H1 (cell line): ENCODE data around the gene SPPL3. TPM values are rescaled to one million over a fixed set of nuclear protein-coding genes. Genes with fewer than 3 reads are reported as not detected.
"Not testable (repeated sequence)": the region's sequence is repeated elsewhere in the genome, so short reads cannot be mapped to it uniquely, and the experiment has no call there.

Source experiments
- CTCF ChIA-PET: fragments of 300-600 bp; sonication (Branson Sonifier 250); formaldehyde crosslinking; loops from one replicate; lab custom pipeline; 2021; ENCODE audit not compliant: partially characterized antibody; lab: Charles Lee
- POLR2A ChIA-PET: fragments of 300-600 bp; sonication (Branson Sonifier 250); formaldehyde crosslinking; loops from one replicate; lab custom pipeline; 2021; ENCODE audit warnings: inconsistent platforms; ENCODE audit not compliant: partially characterized antibody; lab: Charles Lee
- DNase-seq, 2 experiments: peaks; one replicate each; pipeline versions ENCODE4 v3.0.0 to v3.0.0-alpha.2; 2010 to 2022; ENCODE audit warnings: low spot score in 2 of 2, low read depth in 1 of 2, mixed read lengths in 1 of 2
- FAIRE-seq: peaks from 2 replicates; lab custom pipeline; 2011; peaks lifted over from hg19 to GRCh38; lab: Jason Lieb, UNC
- H2AFZ ChIP-seq: 2 replicates; pipeline ENCODE4 v1.8.1; 2012; ENCODE audit warnings: low read length, inconsistent platforms
- H2AK5ac ChIP-seq: 2 replicates; pipeline ENCODE4 v1.6.1; 2013; ENCODE audit warnings: low read depth, low read length
- H2BK120ac ChIP-seq: replicated peaks from 2 replicates; pipeline ENCODE3; 2013; ENCODE audit warnings: low read depth, low read length, inconsistent platforms
- H2BK12ac ChIP-seq: 2 replicates; pipeline ENCODE4 v1.6.1; 2013; ENCODE audit warnings: low read depth, low read length
- H2BK15ac ChIP-seq: 2 replicates; pipeline ENCODE4 v1.6.1; 2013; ENCODE audit warnings: low read length
- H2BK20ac ChIP-seq: 2 replicates; pipeline ENCODE4 v1.6.1; 2013; ENCODE audit warnings: low read length
- H2BK5ac ChIP-seq: 2 replicates; pipeline ENCODE4 v1.6.1; 2013; ENCODE audit warnings: low read depth, low read length
- H3K14ac ChIP-seq: 2 replicates; pipeline ENCODE4 v1.6.1; 2013; ENCODE audit warnings: inconsistent platforms; ENCODE audit not compliant: insufficient read length
- H3K18ac ChIP-seq: 2 replicates; pipeline ENCODE4 v1.6.1; 2013; ENCODE audit warnings: low read length; ENCODE audit errors: extremely low read depth
- H3K23ac ChIP-seq: 2 replicates; pipeline ENCODE4 v1.6.1; 2013; ENCODE audit warnings: inconsistent platforms; ENCODE audit not compliant: insufficient read length
- H3K23me2 ChIP-seq: 2 replicates; pipeline ENCODE4 v1.6.1; 2013; ENCODE audit warnings: low read depth, low read length
- H3K27ac ChIP-seq: 2 replicates; pipeline ENCODE4 v1.6.1; 2011; ENCODE audit warnings: low read depth, low read length, inconsistent platforms
- H3K27me3 ChIP-seq, 4 experiments: replicated peaks in 1 of 4; 1 replicate in 1 of 4; 2 replicates in 3 of 4; pipeline versions ENCODE4 v1.6.1 to v1.8.1; 2011 to 2013; ENCODE audit warnings: low read length in 3 of 4, mild to moderate bottlenecking in 3 of 4, inconsistent platforms in 2 of 4, mixed read lengths in 2 of 4, moderate library complexity in 1 of 4; ENCODE audit not compliant: control insufficient read depth in 3 of 4, insufficient read depth in 3 of 4; ENCODE audit errors: extremely low read depth in 1 of 4
- H3K36me3 ChIP-seq, 4 experiments: 2 replicates each; pipeline versions ENCODE4 v1.6.1 to v1.8.1; 2011 to 2013; ENCODE audit warnings: mild to moderate bottlenecking in 4 of 4, low read length in 3 of 4, moderate library complexity in 2 of 4, control low read depth in 1 of 4, inconsistent platforms in 1 of 4; ENCODE audit not compliant: insufficient read depth in 4 of 4, control insufficient read depth in 2 of 4
- H3K4ac ChIP-seq: replicated peaks from 2 replicates; pipeline ENCODE3; 2013; ENCODE audit warnings: low read length, low read depth, mixed read lengths, inconsistent platforms; ENCODE audit not compliant: insufficient read length
- H3K4me1 ChIP-seq, 4 experiments: replicated peaks in 1 of 4; 1 replicate in 1 of 4; 2 replicates in 3 of 4; pipeline versions ENCODE4 v1.6.1 to v1.8.1; 2011 to 2013; ENCODE audit warnings: low read length in 3 of 4, inconsistent platforms in 2 of 4, mixed read lengths in 1 of 4; ENCODE audit not compliant: insufficient read depth in 4 of 4, control insufficient read depth in 3 of 4
- H3K4me2 ChIP-seq, 2 experiments: 2 replicates each; pipeline versions ENCODE4 v1.6.1 to v1.8.1; 2011 to 2013; ENCODE audit warnings: low read depth in 2 of 2, low read length in 2 of 2, control low read depth in 1 of 2, inconsistent platforms in 1 of 2, mild to moderate bottlenecking in 1 of 2; ENCODE audit not compliant: insufficient read depth in 1 of 2
- H3K4me3 ChIP-seq, 4 experiments: fragments of 200-600, 300-600 bp in 1 of 4; sonication (generic), shearing (Covaris generic), sonication (Bioruptor Twin) in 1 of 4; 2 replicates each; pipeline versions ENCODE4 v1.5.1 to v1.8.1; 2011 to 2016; ENCODE audit warnings: low read length in 4 of 4, low read depth in 3 of 4, control low read depth in 2 of 4, inconsistent platforms in 2 of 4, mild to moderate bottlenecking in 2 of 4, mixed read lengths in 1 of 4, moderate library complexity in 1 of 4; ENCODE audit not compliant: insufficient read depth in 2 of 4; ENCODE audit errors: extremely low read depth in 1 of 4
- H3K56ac ChIP-seq: replicated peaks from 2 replicates; pipeline ENCODE3; 2013; ENCODE audit warnings: low read depth, mild to moderate bottlenecking, mixed read lengths, low read length, inconsistent platforms; ENCODE audit not compliant: insufficient read length
- H3K79me1 ChIP-seq: 2 replicates; pipeline ENCODE4 v1.6.1; 2013; ENCODE audit warnings: low read depth, low read length, control low read depth
- H3K79me2 ChIP-seq, 2 experiments: 2 replicates each; pipeline versions ENCODE4 v1.6.1 to v1.8.1; 2012 to 2013; ENCODE audit warnings: low read length in 2 of 2, mild to moderate bottlenecking in 2 of 2, inconsistent platforms in 1 of 2; ENCODE audit not compliant: insufficient read depth in 2 of 2, control insufficient read depth in 1 of 2
- H3K9ac ChIP-seq, 4 experiments: replicated peaks in 1 of 4; 1 replicate in 1 of 4; 2 replicates in 3 of 4; pipeline versions ENCODE4 v1.6.1 to v1.8.1; 2011 to 2013; ENCODE audit warnings: low read depth in 3 of 4, low read length in 3 of 4, control low read depth in 2 of 4, mild to moderate bottlenecking in 2 of 4, moderate library complexity in 2 of 4, inconsistent platforms in 1 of 4; ENCODE audit errors: extremely low read depth in 1 of 4
- H3K9me3 ChIP-seq, 2 experiments: 2 replicates each; pipeline versions ENCODE4 v1.6.1 to v1.8.1; 2012 to 2013; ENCODE audit warnings: mild to moderate bottlenecking in 2 of 2, moderate library complexity in 2 of 2, control low read depth in 1 of 2, inconsistent platforms in 1 of 2, low read depth in 1 of 2, low read length in 1 of 2, mixed read lengths in 1 of 2; ENCODE audit not compliant: insufficient read depth in 2 of 2
- H4K20me1 ChIP-seq, 2 experiments: replicated peaks in 1 of 2; 2 replicates each; pipeline versions ENCODE3 to v1.8.1; 2011 to 2013; ENCODE audit warnings: inconsistent platforms in 2 of 2, low read length in 2 of 2, mild to moderate bottlenecking in 1 of 2; ENCODE audit not compliant: insufficient read depth in 2 of 2, control insufficient read depth in 1 of 2
- H4K5ac ChIP-seq: 2 replicates; pipeline ENCODE4 v1.6.1; 2013; ENCODE audit warnings: low read length, low read depth, mixed read lengths, inconsistent platforms; ENCODE audit not compliant: insufficient read length
- H4K8ac ChIP-seq: 2 replicates; pipeline ENCODE4 v1.8.0; 2013; ENCODE audit warnings: mild to moderate bottlenecking, moderate library complexity, low read length, inconsistent platforms; ENCODE audit not compliant: insufficient read depth; ENCODE audit errors: extremely low read depth
- H4K91ac ChIP-seq: replicated peaks from 2 replicates; pipeline ENCODE3; 2013; ENCODE audit warnings: low read length, mixed read lengths, inconsistent platforms; ENCODE audit not compliant: insufficient read length
- WGBS, 2 experiments: shearing (Covaris generic) in 1 of 2; methylation state at CpG; one replicate each; pipeline versions ENCODE4 v1.1.6 to v1.1.7; 2013 to 2015; ENCODE audit warnings: low lambda C conversion rate in 2 of 2, mixed read lengths in 2 of 2, inconsistent platforms in 1 of 2, low coverage in 1 of 2, missing lambda C conversion rate in 1 of 2; ENCODE audit not compliant: insufficient replicate concordance in 2 of 2, insufficient coverage in 1 of 2, insufficient read length in 1 of 2; ENCODE audit errors: extremely low coverage in 1 of 2, missing lambda C conversion rate in 1 of 2; 5-methylcytosine and 5-hydroxymethylcytosine counted together
- polyA plus RNA-seq, 7 experiments: library from polyadenylated mRNA; depleted of rRNA in 3 of 7; stranded (reverse) in 5 of 7; unstranded in 2 of 7; fragments of >200 nt in 5 of 7; fragments of 200-250 nt in 2 of 7; gene quantifications; 1 replicate in 5 of 7; 2 replicates in 1 of 7; 4 replicates in 1 of 7; pipeline versions ENCODE4 v1.2.1 to v1.2.3, GENCODE V29; 2011 to 2013; ENCODE audit warnings: missing spikeins in 2 of 7, mixed read lengths in 2 of 7
- total RNA-seq: library from RNA; stranded (reverse); fragmentation: NEBNext Ultra II Directional; extraction: Animal tissue kit (Norgen Biotek cat#: 25700); gene quantifications from 2 replicates; pipeline ENCODE4 v1.2.1, GENCODE V29; 2021

The SPPL3 gene
- total and polyA plus RNA-seq, 2 of the 8 experiments (the other 6 are each of a cell fraction or from before 2014, with no cell fraction given): 27.3 to 48.4 TPM

DNA sequence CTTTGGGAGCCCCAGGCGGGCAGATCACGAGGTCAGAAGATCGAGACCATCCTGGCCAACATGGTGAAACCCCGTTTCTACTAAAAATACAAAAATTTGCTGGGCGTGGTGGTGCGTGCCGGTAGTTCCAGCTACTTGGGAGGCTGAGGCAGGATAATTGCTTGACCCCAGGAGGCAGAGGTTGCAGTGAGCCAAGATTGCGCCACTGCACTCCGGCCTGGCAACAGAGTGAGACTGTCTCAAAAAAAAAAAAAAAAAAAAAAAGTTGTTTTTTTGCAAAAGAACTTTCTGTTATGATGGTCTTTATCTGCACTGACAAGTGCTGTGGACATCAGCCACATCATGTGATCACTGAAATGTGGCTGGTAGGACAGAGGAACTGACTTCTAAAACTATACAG lies 111.7 kb downstream of the SPPL3 start:
- H3K4me1 ChIP-seq, H4K91ac ChIP-seq, H4K20me1 ChIP-seq, DNase-seq, H3K14ac ChIP-seq, H2BK20ac ChIP-seq, H2BK5ac ChIP-seq, H3K79me1 ChIP-seq, H2AFZ ChIP-seq, H3K79me2 ChIP-seq, H3K27me3 ChIP-seq, FAIRE-seq, H3K27ac ChIP-seq, H3K56ac ChIP-seq, H4K5ac ChIP-seq, H2BK15ac ChIP-seq, H3K4me3 ChIP-seq, H4K8ac ChIP-seq, H3K4me2 ChIP-seq, H3K18ac ChIP-seq, H2BK12ac ChIP-seq, H3K36me3 ChIP-seq, H2BK120ac ChIP-seq, H3K4ac ChIP-seq, H3K23ac ChIP-seq, H3K9ac ChIP-seq, POLR2A ChIA-PET, H3K9me3 ChIP-seq, H3K23me2 ChIP-seq, H2AK5ac ChIP-seq: not testable (repeated sequence)
- CTCF ChIA-PET: interaction anchor here (1.2 to 1.4 kb wide), 2 partner anchors 116 to 143 kb away, joined by 3 to 4 read pairs; no protein-coding TSS in a partner anchor
- 96% methylated on average over 9 of the region's 9 CpGs; no CpG with 5 or more reads in 1 of the 2 experiments for WGBS, 2 experiments
